HFFc6 (cell line): ENCODE data around the gene WDR47. TPM values are rescaled to one million over a fixed set of nuclear protein-coding genes. Genes with fewer than 3 reads are reported as not detected.

Experiments
- DNase-seq: peaks from one replicate; pipeline ENCODE4 v3.0.0-alpha.2; 2018
- H3K27ac Mint-ChIP-seq: 2 replicates; pipeline ENCODE4 v1.8.0; 2020; ENCODE audit warnings: mild to moderate bottlenecking, mixed read lengths
- H3K27me3 Mint-ChIP-seq: 2 replicates; pipeline ENCODE4 v1.8.0; 2021; ENCODE audit warnings: mild to moderate bottlenecking, moderate library complexity, mixed read lengths; ENCODE audit not compliant: insufficient read depth
- H3K36me3 Mint-ChIP-seq: 2 replicates; pipeline ENCODE4 v1.8.0; 2021; ENCODE audit warnings: low read depth, mixed read lengths
- H3K4me1 Mint-ChIP-seq: 2 replicates; pipeline ENCODE4 v1.8.0; 2020; ENCODE audit warnings: low read depth, mixed read lengths
- H3K4me3 Mint-ChIP-seq: 2 replicates; pipeline ENCODE4 v1.8.0; 2020; ENCODE audit warnings: mild to moderate bottlenecking, moderate library complexity, mixed read lengths
- H3K9me3 Mint-ChIP-seq: 2 replicates; pipeline ENCODE4 v1.8.0; 2020; ENCODE audit warnings: mild to moderate bottlenecking, mixed read lengths
- CTCF ChIP-seq: fragments of 200-600 bp; sonication (generic); IDR thresholded peaks from 2 replicates; pipeline ENCODE4 v1.5.0; 2021; ENCODE audit warnings: antibody characterized with exemption, mild to moderate bottlenecking
- total RNA-seq, 6 experiments: library from RNA; stranded (reverse); fragmentation: NEBNext Ultra II Directional; extraction: Animal tissue kit (Norgen Biotek cat#: 25700); gene quantifications; 2 replicates in 1 of 6; 3 replicates in 5 of 6; pipeline ENCODE4 v1.2.3, GENCODE V29; 2021

The WDR47 gene
- total RNA-seq, 6 experiments from 2014 or later: 13.8 to 18.2 (median 17.5) TPM

GRCh38 chr1:108976658-108977057 is 65.2 kb downstream of the WDR47 start:
- TF ChIP-seq CTCF: no peak
- no peak for DNase-seq
- Mint-ChIP-seq H3K27ac (no peak overlapping the region), H3K27me3 (no peaks in the 10 kb centered on the region), H3K4me1 (no peaks in the 10 kb centered on the region), H3K9me3 (no peaks in the 10 kb centered on the region), H3K4me3 (no peak overlapping the region), H3K36me3 (peaks cover 24% of the 10 kb centered on the region)

- H3K27me3 Mint-ChIP-seq: no peaks in the 10 kb centered on the region
- no peak overlapping the region for H3K27ac Mint-ChIP-seq
- H3K4me1 Mint-ChIP-seq: no peaks in the 10 kb centered on the region
- H3K9me3 Mint-ChIP-seq: no peaks in the 10 kb centered on the region
- no peak overlapping the region for H3K4me3 Mint-ChIP-seq
- DNase-seq: no peak
- H3K36me3 Mint-ChIP-seq: peaks cover 35% of the 10 kb centered on the region
- TF ChIP-seq CTCF: no peak
These were observed 69.0 kb downstream of the WDR47 start for GRCh38 chr1:108972951-108973350.

- H3K27me3 Mint-ChIP-seq: no peaks in the 10 kb centered on the region; the same call in 1 of the 2 replicates
- no peaks in the 10 kb centered on the region for H3K9me3 Mint-ChIP-seq
- H3K36me3 Mint-ChIP-seq: peaks cover 35% of the 10 kb centered on the region
- H3K4me1 Mint-ChIP-seq: no peaks in the 10 kb centered on the region
- H3K27ac Mint-ChIP-seq: no peak overlapping the region
- DNase-seq: no peak
- no peak for TF ChIP-seq CTCF
- no peak overlapping the region for H3K4me3 Mint-ChIP-seq
These were observed 72.6 kb downstream of the WDR47 start for GRCh38 chr1:108969346-108969745.

GRCh38 chr1:108963052-108963686 is 78.7 kb downstream of the WDR47 start, which contains the start of gene CLCC1:
Gene CLCC1 (minus strand): TSS chr1:108963484. CDS start chr1:108950437, 13,047 bp downstream.
- peak; percentile 89 for DNase-seq
- H3K27me3 Mint-ChIP-seq: no peaks in the 10 kb centered on the region; the same call in 1 of the 2 replicates
- peaks cover 15% of the 10 kb centered on the region for H3K36me3 Mint-ChIP-seq
- no peak for TF ChIP-seq CTCF
- no peaks in the 10 kb centered on the region for H3K9me3 Mint-ChIP-seq
- peaks cover 19% of the 10 kb centered on the region for H3K4me1 Mint-ChIP-seq
- H3K4me3 Mint-ChIP-seq: peak within 1 kb of the TSS; percentile 91
- H3K27ac Mint-ChIP-seq: peak within 1 kb of the TSS; percentile 94

GRCh38 chr1:108962681-108963051 is 79.2 kb downstream of the WDR47 start:
- DNase-seq: no peak
- no peak for TF ChIP-seq CTCF
- Mint-ChIP-seq H3K4me3 (peak overlapping the region; percentile 91), H3K4me1 (peaks cover 19% of the 10 kb centered on the region), H3K27me3 (no peaks in the 10 kb centered on the region; the same call in 1 of the 2 replicates), H3K27ac (peak overlapping the region; percentile 94), H3K36me3 (peaks cover 15% of the 10 kb centered on the region), H3K9me3 (no peaks in the 10 kb centered on the region)
